COR-L47 (cell line): ENCODE results near the gene EML6.
A peak's percentile ranks its signal among the peaks of the same experiment; 100 is the strongest.

Experiments
- DNase-seq: peaks from one replicate; lab custom pipeline; 2025; lab: John Stamatoyannopoulos, UW

EML6 gene

DNA sequence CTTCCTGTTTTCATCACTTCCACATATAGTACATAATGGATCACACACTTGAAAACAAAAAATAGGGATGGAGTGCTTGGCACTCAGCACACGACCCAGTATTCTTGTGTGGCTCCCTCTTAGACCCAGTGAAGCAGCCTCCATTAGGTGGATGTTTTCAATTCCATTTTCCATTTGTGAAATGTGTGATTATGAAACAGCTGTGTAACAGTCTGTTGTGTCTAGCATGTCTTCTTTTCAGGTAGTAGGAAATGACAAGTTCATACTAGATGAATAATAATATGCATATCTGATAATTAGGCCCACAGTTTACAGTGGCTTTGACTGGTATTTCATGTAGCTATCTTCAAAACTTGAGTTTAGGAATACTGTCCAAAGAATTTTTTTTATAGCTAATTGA is 35.5 kb downstream of the EML6 start:
- DNase-seq = no peak

DNA sequence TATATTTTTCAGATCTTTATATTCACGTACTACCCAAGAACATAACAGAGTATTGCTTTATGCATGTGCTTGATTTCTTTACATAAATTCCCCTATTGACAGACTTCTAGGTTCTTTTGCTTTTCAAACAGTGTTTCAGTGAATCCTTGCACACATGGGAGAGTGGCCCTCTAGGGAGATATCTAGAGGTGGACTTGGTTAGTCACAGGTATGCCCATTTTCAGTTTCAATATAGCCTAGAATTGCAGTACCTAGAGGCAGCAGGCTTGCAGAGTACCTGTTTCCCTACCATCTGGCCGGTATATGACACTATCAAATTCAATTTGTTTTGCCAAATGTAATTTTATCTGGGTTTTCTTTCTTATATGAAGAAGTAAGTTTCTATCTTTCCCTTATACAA is 36.8 kb downstream of the EML6 start:
- no peak for DNase-seq

GRCh38 chr2:54763636-54764291 is 40.3 kb downstream of the EML6 start:
- peak; percentile 15 for DNase-seq

GRCh38 chr2:54767921-54768320 is 44.5 kb downstream of the EML6 start:
- DNase-seq = no peak

- DNase-seq = no peak
These were observed 45.4 kb downstream of the EML6 start for GRCh38 chr2:54768772-54769428.

- no peak for DNase-seq
These were observed 46.7 kb downstream of the EML6 start for GRCh38 chr2:54770211-54770610.

DNA sequence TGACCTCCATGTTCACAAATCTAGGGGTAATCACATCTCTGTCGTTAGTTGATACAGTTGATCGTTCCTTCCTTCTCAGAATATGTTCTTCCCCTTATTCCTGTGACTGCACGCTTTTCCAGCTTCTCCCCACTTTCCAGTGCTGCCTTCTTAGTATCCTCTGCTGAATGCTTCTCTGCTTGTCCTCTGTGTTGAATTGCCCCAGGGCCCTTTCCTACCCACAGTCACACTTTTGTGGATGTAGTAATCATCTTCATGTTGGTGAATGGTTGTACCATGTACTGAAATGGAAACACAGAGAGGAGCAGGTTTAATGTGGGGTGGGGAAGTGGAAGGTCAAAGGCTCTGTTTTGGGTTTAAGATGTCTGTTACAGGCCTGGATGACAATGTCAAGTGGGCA is 47.2 kb downstream of the EML6 start:
- no peak for DNase-seq

- DNase-seq = no peak
These were observed 47.9 kb downstream of the EML6 start for GRCh38 chr2:54771166-54771885.

GRCh38 chr2:54772110-54772509 is 48.6 kb downstream of the EML6 start:
- DNase-seq = no peak

DNA sequence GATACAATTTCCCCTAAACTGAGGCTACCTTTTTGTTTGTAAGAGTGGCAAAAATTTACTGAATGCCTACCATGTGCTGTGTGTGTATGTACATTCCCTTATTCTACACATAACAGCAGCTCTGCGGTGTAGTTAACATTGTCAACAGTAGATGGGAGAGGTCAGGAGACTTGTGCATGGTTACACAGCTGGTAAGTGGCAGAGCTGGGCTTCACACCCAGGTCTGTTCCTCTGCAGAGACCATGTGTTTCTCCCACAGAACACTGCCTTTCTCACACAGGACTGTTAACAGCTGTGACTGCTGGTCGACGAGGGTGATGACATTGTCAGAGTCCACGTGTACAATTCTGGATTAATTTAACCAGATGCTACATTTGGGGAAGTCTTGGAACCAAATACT is 49.1 kb downstream of the EML6 start:
- DNase-seq = no peak

DNA sequence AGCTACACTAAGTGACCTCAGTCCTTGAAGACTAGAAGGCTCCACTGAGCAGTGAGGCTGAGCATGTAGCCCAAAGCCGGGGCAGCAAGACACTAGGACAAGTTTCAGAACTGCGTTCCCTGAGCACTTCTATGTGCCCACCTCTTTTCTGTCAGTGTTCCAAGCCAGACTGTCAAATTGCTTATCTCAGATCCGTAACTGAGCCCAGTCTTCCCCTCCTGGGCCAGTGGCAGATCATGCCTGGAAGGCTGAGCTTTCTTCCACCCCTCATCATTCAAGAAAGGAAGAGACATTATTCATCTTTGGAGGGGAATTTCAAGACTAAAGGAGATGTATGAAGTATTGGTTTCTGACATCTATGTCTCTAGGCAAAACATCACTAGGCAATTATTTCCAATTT is 49.8 kb downstream of the EML6 start:
- no peak for DNase-seq

DNA sequence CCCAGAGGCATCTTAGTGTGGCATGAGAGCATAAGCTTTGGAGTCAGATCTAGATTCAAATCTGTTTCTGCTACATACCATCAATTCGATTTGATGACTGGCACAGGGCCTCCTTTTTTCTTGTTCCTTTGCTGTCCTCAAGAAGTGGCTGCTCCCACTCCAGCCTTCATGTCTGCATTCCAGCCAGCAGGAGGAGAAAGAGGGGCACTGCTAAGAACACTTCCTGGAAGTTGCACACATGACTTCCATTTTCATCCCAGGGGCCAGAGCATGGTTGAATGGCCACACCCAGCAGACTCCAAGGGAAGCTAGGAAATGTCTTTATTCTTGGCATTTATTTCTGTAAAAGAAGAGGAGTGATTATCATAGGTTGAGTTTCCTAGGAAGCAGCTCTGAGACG is 50.4 kb downstream of the EML6 start:
- DNase-seq = no peak

DNA sequence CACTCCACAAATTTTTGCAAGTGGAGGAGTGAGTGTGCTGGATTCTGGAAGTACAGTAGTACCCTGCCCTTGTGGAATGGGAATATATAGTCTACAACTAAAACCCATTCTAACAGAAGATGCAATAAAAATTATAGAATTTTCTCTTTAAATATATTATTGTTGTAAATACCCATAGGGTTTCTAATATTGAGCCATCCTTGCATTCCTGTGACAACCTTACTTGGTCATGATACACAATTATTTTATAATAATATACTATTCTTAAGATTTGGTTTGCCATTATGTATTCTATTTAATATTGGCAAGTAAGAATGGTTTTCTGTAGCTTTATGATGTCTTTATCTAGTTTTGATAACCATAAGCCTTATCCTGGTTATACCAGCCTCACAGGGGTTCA is 52.2 kb downstream of the EML6 start:
- no peak for DNase-seq

- DNase-seq = no peak
These were observed 53.0 kb downstream of the EML6 start for GRCh38 chr2:54776494-54776893.

GRCh38 chr2:54783349-54783748 is 59.9 kb downstream of the EML6 start:
- no peak for DNase-seq

- no peak for DNase-seq
These were observed 63.8 kb downstream of the EML6 start for GRCh38 chr2:54787270-54787669.

GRCh38 chr2:54787755-54788366 is 64.4 kb downstream of the EML6 start:
- DNase-seq = no peak

GRCh38 chr2:54789878-54790277 is 66.4 kb downstream of the EML6 start:
- no peak for DNase-seq

DNA sequence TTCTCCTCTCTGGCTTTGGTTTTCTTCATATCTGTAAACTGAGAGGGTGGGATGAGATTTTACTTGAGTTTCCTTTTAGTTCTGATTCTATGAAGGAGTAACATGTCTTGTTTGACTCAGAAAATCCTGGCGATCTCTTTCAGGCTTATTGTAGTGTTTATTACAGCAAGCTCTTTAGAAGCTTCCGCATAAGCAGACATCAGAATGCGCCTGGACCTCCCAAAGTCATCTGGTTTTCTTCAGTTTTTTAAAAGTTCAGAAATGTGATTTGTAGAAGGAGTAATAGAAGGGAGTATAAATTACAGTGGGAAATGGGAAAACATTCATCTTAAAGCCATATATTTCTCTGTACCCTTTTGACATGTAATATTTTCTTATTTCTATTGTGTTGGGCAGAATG is 68.4 kb downstream of the EML6 start:
- no peak for DNase-seq

GRCh38 chr2:54797307-54797706 is 73.8 kb downstream of the EML6 start:
- no peak for DNase-seq

DNA sequence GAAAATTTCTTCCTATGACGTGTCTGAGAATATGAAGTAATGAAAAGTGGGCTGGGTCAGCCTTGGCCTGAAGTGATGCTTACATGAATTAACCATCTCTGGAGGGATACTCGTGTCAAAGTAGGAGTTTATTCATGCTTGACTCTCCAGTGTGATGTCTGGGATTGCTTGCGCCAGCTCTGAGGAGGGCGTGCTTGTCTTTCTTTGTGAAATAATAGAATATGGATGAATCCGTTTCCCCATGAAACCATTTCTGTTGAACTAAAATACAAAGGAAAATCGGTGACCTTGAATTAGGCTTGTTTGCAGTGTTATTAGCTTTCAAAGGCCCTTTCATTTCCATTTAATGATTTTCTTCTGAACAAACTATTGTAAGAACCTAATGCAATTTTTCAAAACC is 77.9 kb downstream of the EML6 start:
- DNase-seq = peak; percentile 78

- no peak for DNase-seq
These were observed 80.6 kb downstream of the EML6 start for GRCh38 chr2:54803783-54804751.
